Left cardiac atrium (tissue), 4 donors: ENCODE data around the gene ACTA1. TPM values are rescaled to one million over a fixed set of nuclear protein-coding genes. Genes with fewer than 3 reads are reported as not detected.
"Not testable (repeated sequence)": the region's sequence is repeated elsewhere in the genome, so short reads cannot be mapped to it uniquely, and the experiment has no call there.

Experiments used
- ATAC-seq, 2 donors: fragments of 200-7000 bp; cut with Tn5 transposase; one replicate each; pipeline ENCODE4 v1.9.1; 2020; ENCODE audit warnings: mild to moderate bottlenecking in 2 of 2, moderate library complexity in 2 of 2
- DNase-seq: peaks from one replicate; pipeline ENCODE4 v3.0.0-alpha.2; 2020
- intact Hi-C, 2 donors: fragments of 100-400 bp; cut with DNase I; formaldehyde crosslinking; loops; one replicate each; pipeline versions ENCODE4 v1.14.1 to v1.15.1; 2022 to 2023
- long read RNA-seq: library from polyadenylated mRNA; unstranded; transcript quantifications from one replicate; pipeline ENCODE4 v2.0.0, GENCODE V29; 2021
- total RNA-seq, 2 donors: library from RNA; stranded (reverse); fragmentation: NEBNext Ultra II Directional; extraction: Animal tissue kit (Norgen Biotek cat#: 25700); gene quantifications; one replicate each; pipeline ENCODE4 v1.2.1, GENCODE V29; 2021
- donor health status: DM: no; HTN: yes; CAD: no.
- donor health status: DM: no; HTN: yes; CAD: no; lungs with severe emphysema.
- donor health status: DM: yes; HTN: yes; CAD: no.
- donor health status: Dilated cardiomyopathy.

The ACTA1 gene
- total RNA-seq: 1,000 to 10,000 TPM in 1 of 2 donors, 100 to 1,000 TPM in 1; 508 to 1,063 TPM
- long read RNA-seq, transcript ACTA1-202 (7 exons, 1,491 nt): major isoform, 461 of 495 reads
- long read RNA-seq, partial matches to known transcripts: 27 of 495 reads
- long read RNA-seq, other reads (novel, unspliced or antisense): 7 of 495 reads

- intact Hi-C loops: no loop called here
- DNase-seq: no peak
- peak; percentile 24 to 42 for ATAC-seq
These were observed at the start of gene ACTA1 for GRCh38 chr1:229434005-229434640. TSS of gene ACTA1 (minus strand) at chr1:229434094. CDS start at chr1:229433115, 979 bp downstream.

DNA sequence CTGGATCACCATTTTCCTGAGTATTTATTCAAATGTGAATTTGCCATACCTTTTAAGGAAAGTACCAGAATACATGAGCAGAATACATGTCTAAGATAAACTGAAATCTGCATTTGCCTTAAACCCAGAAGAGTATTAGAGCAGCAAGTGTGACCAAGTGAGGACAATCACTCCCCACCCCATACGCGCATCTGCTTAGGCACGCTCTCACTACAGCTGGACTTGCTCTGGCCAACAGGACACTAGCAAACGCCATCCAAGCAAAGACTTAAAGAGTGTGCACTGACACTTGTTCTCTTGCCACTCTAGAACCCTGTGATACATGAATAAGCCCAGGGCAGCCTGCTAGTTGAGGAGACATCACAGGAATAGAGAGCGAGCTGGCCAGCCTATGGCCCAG is 48.6 kb upstream of the ACTA1 start:
- no peak for ATAC-seq
- intact Hi-C loops: loop anchor here (1.0 to 5.0 kb wide), 3 partner anchors 110 to 225 kb away; no protein-coding TSS in a partner anchor
- DNase-seq: no peak

- no peak for ATAC-seq
- intact Hi-C loops: loop anchor here (5.0 kb wide), 2 partner anchors 108 to 223 kb away; no protein-coding TSS in a partner anchor
These were observed 46.6 kb upstream of the ACTA1 start for GRCh38 chr1:229480495-229480894.

DNA sequence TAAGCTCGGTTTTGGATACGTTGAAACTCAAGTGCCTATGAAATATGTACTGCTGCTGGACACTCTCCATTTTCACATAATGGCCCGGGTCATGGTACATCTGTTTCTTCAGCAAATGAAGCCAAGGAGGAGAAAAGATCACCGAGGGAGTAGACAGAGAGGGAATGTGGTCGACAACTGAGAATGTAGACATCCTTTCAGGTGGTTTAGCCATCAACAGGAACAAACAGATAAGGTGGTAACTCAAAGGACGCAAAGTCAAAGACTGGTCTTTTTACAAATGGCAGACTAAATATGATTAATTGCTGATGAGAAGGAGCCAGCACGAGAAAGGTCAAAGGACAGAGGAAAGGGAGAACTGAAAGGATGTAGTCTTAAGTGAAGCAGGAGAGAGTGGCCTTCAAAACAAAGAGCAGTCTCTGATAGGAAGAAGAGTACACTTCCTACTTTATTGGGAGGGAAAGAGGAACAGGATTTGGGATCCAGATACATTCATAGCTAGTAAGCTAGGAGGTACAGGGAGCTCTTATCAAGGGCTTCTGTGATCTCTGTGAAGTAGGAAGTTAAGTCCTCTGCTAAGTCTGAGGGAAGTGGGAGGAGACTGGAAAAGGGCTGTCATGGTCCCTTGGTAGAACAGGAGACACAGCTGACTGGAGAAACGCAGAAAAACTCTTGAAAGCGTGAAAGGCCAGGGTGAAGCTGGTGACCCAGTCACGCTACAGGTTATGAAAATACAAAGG is 45.9 kb upstream of the ACTA1 start:
- intact Hi-C loops: loop anchor here (5.0 kb wide), 2 partner anchors 108 to 223 kb away; no protein-coding TSS in a partner anchor
- DNase-seq (no peak), ATAC-seq (peak; percentile 20 to 42)

More at GRCh38 chr1:229480495-229480894, 46.6 kb upstream of the ACTA1 start:
- no peak for DNase-seq

GRCh38 chr1:229478852-229479251 is 45.0 kb upstream of the ACTA1 start:
- no peak for ATAC-seq
- intact Hi-C loops: no loop called here
- DNase-seq: no peak

GRCh38 chr1:229475859-229476258 is 42.0 kb upstream of the ACTA1 start:
- DNase-seq, intact Hi-C loops, ATAC-seq: not testable (repeated sequence)

DNA sequence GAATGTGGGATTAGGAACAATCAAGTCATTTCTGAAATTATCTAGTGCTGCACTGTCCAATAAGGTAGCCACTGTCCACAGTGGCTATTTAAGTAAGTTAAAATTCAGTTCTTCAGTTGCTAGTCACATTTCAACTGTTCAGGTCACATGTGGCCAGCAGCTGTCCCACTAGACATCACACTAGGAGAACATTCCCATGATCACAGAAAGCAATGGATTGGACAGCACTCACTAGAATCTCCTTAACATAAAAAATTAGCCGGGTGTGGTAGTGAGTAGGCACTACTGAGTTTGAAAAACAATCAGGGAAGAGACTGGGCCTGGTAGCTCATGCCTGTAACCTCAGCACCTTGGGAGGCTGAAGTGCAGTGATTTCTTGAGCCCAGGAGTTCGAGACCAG is 40.6 kb upstream of the ACTA1 start:
- intact Hi-C loops: no loop called here
- ATAC-seq (no peak), DNase-seq (no peak)

DNA sequence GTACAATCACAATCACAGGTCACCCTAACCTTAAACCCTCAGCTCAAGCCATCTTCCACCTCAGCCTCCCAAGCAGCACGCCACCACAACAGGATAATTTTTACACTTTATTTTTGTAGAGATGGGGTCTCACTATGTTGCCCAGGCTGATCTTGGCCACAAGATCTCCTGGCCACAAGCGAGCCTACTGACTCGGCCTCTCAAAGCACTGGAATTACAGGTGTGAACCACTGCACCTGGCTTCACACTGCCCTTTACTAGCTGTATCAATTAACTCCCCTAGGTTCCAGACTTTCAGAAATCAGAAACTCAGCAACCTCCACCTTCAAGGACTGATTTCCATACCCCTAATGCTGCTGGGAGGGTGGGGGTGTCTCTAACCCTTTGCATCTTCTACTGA is 37.3 kb upstream of the ACTA1 start:
- ATAC-seq (no peak), DNase-seq (no peak)
- intact Hi-C loops: no loop called here

DNA sequence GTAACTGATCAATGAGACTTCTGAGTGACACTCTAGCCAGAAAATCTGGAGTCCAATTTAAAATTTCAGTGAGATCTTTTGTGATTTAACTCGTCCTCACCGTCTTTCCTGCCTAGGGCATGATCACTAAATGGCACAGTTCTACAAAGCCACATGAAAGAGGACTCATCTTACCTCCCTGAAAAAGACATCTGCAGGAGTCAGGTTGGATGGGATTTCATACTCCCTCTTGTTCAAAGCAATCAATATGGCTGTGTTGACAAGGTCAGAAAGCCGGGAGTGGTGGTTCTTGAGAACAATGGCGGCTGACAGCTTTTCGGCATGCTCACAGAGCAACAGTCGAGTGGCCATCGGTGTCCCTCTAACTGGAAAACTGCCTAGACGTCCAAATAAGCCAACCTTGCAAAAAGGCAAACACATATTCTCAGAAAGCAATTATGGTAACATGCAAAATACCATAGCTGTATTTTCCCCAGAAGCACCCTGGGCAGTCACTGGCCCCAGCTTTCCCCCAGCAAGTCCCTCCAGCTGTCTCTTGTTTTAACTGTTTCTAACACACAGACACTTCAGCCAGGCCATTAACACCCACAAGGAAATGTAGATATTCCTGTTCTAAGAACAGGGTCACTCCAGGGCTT is 36.6 kb upstream of the ACTA1 start:
- DNase-seq (no peak), ATAC-seq (no peak)
- intact Hi-C loops: no loop called here

- DNase-seq: no peak
- intact Hi-C loops: loop anchor here in 1 of 2 donors (10.0 kb wide), 1 partner anchor 102 kb away; no protein-coding TSS in a partner anchor
- ATAC-seq: no peak
These were observed 33.0 kb upstream of the ACTA1 start for GRCh38 chr1:229466887-229467286.

DNA sequence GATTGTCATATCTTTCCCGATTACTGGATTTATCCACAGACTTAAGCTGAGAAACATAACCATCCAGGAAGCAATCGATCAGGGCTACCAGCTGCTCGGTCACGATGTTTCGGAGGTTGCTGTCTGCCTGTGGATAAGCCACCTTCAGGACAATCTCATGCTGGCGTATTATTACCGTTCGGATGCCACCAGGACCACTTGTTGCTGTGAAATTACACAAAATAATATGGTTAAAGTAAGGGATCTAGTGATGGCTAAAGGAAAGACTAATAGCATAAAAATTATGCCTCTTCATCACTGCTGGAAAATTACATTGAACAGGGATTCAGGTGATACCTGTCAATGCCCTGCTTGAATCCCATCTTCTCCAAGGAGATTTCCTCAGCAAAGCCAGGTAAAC is 30.8 kb upstream of the ACTA1 start:
- intact Hi-C loops: loop anchor here in 1 of 2 donors (5.0 to 10.0 kb wide), 2 partner anchors 57 to 100 kb away; no protein-coding TSS in a partner anchor
- ATAC-seq (no peak), DNase-seq (no peak)

DNA sequence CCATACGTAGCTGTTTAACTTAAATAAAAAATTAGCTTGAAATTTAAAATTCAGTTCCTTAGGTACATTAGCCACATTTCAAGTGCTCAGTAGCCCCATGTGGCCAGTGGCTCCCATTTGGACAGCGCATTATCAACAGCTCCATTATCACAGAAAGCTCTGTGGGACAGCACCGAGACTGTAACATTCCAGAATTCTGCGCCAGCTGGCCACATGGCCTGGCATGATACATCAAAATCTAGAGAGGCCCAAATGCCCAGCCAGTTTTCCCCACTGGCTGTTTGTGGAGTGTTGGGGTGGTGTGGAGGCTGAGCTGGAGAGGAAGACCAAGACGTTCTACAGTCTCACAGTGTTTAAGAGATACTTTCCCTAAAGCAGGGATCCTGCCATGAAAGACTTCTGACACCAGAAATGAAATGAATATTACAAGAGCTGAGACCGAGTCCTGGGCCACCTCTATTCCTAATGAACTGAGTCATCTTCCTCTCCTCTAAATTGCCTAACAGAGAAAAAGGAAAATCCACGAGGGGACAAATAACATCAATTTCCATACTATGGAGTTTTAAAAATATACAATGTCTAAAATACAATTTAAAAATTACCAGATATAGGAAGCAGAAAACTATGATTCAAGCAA is 27.3 kb upstream of the ACTA1 start:
- DNase-seq (peak; percentile 45), ATAC-seq (peak; percentile 83 to 94)
- intact Hi-C loops: loop anchor here in 1 of 2 donors (5.0 to 10.0 kb wide), 2 partner anchors 54 to 96 kb away; no protein-coding TSS in a partner anchor

DNA sequence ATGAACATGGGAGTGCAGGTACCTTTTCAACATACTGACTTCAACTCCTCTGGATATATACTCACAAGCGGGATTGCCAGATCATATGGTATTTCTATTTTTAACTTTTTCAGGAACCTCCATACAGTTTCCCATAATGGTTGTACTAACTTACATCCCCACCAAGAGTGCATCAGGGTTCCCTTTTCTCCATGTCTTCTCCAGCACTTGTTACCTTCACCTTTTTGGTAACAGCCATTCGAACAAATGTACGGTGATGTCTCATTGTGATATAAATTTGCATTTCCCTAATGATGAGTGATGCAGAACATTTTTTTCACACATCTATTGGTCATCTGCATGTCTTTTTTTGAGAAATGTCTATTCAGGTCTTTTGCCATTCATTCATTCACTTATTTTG is 25.9 kb upstream of the ACTA1 start:
- DNase-seq (no peak), ATAC-seq (no peak)
- intact Hi-C loops: loop anchor here in 1 of 2 donors (5.0 to 10.0 kb wide), 2 partner anchors 53 to 95 kb away; no protein-coding TSS in a partner anchor

DNA sequence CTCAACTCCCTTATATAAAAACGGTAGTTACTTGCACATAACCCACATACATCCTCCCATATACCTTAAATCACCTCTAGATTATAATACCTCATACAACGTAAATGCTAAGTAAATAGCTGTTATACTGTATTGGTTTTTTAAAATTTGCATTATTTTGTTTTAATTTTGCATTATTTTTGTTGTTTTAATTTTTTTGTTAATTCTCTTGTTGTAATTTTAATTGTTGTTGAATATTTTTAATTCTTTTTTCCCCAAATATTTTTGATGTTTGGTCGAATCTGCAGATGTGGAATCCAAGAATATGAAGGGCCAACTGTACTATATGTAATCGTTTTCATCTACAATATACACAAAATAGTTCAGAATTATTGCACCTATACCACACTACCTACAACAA is 23.5 kb upstream of the ACTA1 start:
- intact Hi-C loops: no loop called here
- DNase-seq: no peak
- ATAC-seq: no peak

- no peak for ATAC-seq
- no peak for DNase-seq
- intact Hi-C loops: no loop called here
These were observed 22.1 kb upstream of the ACTA1 start for GRCh38 chr1:229456016-229456415.

GRCh38 chr1:229454056-229454455 is 20.2 kb upstream of the ACTA1 start:
- intact Hi-C loops: no loop called here
- DNase-seq: no peak
- ATAC-seq: no peak

DNA sequence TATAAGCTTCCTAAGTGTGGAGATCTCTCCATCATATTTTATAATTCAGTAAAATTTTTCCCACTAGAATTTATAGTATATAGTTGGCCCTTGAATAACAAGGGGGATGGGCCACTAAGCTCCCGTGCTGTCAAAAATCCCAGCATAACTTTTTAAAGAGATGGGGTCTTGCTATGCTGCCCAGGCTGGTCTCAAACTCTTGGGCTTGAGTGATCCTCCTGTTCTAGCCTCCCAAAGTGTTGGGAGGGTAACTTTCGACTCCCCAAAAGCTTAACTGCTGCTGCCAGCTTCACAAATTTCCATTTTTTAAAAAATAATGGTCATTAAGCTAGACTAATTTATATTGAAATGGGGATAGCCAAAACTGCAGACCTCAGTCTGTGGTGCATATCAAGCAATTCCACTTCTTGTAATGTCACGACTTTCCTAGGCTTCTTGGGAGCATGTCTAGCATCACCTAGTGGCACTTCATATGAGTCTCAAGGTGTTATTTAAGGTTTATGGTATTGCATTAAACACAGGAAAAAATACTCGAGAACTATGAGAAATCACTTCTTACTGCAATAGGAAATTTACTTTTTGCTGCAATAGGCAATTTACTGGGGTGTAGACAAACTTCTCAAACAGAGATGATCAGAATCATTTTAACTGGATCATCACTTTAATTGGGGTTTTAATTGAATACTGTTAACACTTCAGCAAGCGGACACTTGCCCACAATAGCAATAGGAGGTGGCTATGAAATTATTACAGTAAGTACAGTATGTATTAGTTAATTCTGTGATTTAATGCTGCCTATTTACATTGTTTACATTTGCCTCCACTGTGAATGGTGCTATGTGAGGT is 19.3 kb upstream of the ACTA1 start:
- intact Hi-C loops: no loop called here
- ATAC-seq: no peak
- DNase-seq: no peak

- intact Hi-C loops: no loop called here
- ATAC-seq (peak; percentile 54 to 76), DNase-seq (no peak)
These were observed 15.0 kb upstream of the ACTA1 start for GRCh38 chr1:229448845-229449244.
